Right lobe of liver (tissue), 4 donors: ENCODE data around the gene CZIB.

ENCODE experiments used
- CTCF ChIP-seq, 4 donors: fragments of 200-600 bp in 3 of 4; fragments of 450-650 bp in 1 of 4; IDR thresholded peaks; one replicate each; pipeline versions ENCODE4 v1.5.1 to v1.8.0; 2016 to 2022; ENCODE audit warnings: antibody characterized with exemption in 4 of 4, mild to moderate bottlenecking in 2 of 4
- POLR2A ChIP-seq: fragments of 450-650 bp; IDR thresholded peaks from one replicate; pipeline ENCODE4 v1.6.1; 2017; ENCODE audit warnings: antibody characterized with exemption, mild to moderate bottlenecking
- donor health status: DM: no; HTN: no; CAD: no.
- donor health status: DM: no; HTN: no; CAD: no.
- donor health status: DM: no; HTN: yes; CAD: no.

GRCh38 chr1:53180951-53181350 is 39.5 kb downstream of the CZIB start:
- no peak for TF ChIP-seq CTCF (IDR thresholded peaks at IDR 0.05)
- no peak for TF ChIP-seq POLR2A
